Measurements from ENCODE around the gene TROAP.
"Not testable (repeated sequence)": the region's sequence is repeated elsewhere in the genome, so short reads cannot be mapped to it uniquely, and the experiment has no call there.

The TROAP gene

GRCh38 chr12:49328816-49329215 is 5.8 kb downstream of the TROAP start:
- TF ChIP-seq, protein P1, sequence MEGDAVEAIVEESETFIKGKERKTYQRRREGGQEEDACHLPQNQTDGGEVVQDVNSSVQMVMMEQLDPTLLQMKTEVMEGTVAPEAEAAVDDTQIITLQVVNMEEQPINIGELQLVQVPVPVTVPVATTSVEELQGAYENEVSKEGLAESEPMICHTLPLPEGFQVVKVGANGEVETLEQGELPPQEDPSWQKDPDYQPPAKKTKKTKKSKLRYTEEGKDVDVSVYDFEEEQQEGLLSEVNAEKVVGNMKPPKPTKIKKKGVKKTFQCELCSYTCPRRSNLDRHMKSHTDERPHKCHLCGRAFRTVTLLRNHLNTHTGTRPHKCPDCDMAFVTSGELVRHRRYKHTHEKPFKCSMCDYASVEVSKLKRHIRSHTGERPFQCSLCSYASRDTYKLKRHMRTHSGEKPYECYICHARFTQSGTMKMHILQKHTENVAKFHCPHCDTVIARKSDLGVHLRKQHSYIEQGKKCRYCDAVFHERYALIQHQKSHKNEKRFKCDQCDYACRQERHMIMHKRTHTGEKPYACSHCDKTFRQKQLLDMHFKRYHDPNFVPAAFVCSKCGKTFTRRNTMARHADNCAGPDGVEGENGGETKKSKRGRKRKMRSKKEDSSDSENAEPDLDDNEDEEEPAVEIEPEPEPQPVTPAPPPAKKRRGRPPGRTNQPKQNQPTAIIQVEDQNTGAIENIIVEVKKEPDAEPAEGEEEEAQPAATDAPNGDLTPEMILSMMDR (IDR thresholded peaks at IDR 0.05; ENCODE audit: extremely low read depth, missing control alignments): no peak
- DNase-seq (ENCODE audit: low spot score): no peak

DNA sequence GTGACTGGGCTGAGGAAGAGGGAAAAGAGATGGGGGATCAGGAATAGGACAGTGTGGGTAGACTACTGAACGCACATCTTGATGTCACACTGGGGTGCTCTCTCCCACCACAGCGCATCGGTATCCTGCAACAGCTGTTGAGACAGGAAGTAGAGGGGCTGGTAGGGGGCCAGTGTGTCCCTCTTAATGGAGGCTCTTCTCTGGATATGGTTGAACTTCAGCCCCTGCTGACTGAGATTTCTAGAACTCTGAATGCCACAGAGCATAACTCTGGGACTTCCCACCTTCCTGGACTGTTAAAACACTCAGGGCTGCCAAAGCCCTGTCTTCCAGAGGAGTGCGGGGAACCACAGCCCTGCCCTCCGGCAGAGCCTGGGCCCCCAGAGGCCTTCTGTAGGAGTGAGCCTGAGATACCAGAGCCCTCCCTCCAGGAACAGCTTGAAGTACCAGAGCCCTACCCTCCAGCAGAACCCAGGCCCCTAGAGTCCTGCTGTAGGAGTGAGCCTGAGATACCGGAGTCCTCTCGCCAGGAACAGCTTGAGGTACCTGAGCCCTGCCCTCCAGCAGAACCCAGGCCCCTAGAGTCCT is 7.1 kb downstream of the TROAP start:
- DNase-seq (ENCODE audit: low spot score): no peak
- TF ChIP-seq, protein P1 (IDR thresholded peaks at IDR 0.05; ENCODE audit: extremely low read depth, missing control alignments): no peak

DNA sequence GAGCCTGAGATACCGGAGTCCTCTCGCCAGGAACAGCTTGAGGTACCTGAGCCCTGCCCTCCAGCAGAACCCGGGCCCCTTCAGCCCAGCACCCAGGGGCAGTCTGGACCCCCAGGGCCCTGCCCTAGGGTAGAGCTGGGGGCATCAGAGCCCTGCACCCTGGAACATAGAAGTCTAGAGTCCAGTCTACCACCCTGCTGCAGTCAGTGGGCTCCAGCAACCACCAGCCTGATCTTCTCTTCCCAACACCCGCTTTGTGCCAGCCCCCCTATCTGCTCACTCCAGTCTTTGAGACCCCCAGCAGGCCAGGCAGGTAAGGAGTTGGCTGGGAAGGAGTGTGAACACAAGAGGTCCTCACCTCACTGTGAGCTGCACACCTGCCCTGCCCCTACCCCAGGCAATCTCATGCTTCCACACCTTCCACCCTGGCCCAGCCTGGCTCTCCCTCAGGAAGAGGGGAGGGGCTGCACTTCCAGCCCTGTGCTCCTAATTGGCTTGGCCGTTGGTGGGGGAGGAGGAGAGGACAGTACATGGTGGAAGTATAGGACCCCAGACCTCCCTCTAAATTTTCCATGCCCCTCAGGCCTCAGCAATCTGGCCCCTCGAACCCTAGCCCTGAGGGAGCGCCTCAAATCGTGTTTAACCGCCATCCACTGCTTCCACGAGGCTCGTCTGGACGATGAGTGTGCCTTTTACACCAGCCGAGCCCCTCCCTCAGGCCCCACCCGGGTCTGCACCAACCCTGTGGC is 7.8 kb downstream of the TROAP start:
- TF ChIP-seq, protein P1 (IDR thresholded peaks at IDR 0.05; ENCODE audit: extremely low read depth, missing control alignments): no peak
- DNase-seq (ENCODE audit: low spot score): no peak

DNA sequence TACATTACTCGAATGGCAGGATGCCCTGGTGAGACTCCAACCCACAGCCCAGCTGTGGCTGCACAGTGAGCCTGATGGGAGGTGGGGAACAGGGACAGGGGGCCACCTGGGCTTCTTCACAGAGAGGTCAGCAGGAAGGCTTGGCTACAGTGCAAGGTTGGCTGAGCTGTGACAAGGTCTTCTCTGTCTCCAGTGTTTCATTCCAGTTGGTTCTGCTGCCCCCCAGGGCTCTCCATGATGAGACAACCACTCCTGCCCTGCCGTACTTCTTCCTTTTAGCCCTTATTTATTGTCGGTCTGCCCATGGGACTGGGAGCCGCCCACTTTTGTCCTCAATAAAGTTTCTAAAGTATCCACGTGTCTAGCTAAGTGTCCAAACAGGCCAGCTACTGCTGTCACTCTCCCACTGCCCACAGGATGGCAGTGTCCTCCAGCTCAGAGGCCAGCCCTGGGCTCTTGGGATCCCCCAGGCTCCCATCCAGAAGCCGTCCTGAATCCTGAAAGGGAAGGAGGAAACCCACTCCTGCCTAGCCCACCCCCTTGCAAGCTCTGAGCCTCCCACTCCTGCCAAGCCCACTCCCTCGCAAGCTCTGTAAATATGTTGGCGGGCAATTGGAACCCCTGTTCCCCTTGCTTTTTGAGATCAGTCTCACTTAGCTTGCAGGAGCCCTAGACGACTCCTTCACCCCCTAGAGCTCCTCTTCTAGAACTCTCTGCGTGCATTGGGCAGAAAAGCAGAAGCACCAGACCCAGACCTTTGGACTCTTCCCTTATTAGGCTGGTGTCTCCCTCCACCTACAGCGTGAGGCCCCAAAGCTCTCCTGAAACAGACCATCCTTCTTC is 8.5 kb downstream of the TROAP start:
- peak; percentile 59 for DNase-seq (ENCODE audit: low spot score)
- TF ChIP-seq, protein P1 (IDR thresholded peaks at IDR 0.05; ENCODE audit: extremely low read depth, missing control alignments): peak; percentile 34

DNA sequence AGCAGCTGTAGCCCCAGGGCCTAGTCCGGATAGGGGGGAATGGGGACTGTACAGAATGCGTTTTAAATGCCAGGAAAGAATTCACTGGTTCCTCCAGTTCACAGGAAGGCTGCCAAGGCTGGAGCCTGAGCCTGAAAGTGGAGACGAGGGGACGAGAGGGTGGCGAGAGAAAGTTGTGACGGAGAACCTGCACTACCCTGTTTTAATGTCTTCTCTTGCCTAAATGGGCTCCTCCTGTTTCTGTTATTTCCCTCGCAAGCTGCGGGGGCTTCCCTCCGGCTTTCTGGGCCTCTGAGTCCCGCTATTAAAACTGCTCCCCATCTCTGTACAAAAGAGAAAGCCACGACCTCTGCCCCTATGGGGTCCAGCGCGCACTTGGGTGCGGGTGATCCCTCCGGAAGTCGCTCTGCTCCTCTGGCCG is 9.4 kb downstream of the TROAP start:
- TF ChIP-seq, protein P1 (IDR thresholded peaks at IDR 0.05; ENCODE audit: extremely low read depth, missing control alignments): no peak
- DNase-seq (ENCODE audit: low spot score): no peak

- TF ChIP-seq, protein P1 (IDR thresholded peaks at IDR 0.05; ENCODE audit: extremely low read depth, missing control alignments): no peak
Observed at GRCh38 chr12:49332891-49333371, 9.9 kb downstream of the TROAP start.

DNA sequence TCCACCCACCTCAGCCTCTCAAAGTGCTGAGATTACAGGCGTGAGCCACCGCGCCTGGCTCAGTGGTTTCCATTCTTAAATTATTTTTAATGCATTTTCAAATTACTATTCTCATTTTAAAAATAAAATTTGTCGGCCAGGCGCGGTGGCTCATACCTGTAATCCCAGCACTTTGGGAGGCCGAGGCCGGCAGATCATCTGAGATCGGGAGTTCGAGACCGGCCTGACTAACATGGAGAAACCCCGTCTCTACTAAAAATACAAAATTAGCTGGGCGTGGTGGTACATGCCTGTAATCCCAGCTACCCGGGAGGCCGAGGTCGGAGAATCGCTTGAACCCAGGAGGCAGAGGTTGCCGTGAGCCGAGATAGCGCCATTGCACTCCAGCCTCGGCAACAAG is 10.7 kb downstream of the TROAP start:
- DNase-seq (ENCODE audit: low spot score): not testable (repeated sequence)

More at GRCh38 chr12:49332891-49333371, 9.9 kb downstream of the TROAP start:
- DNase-seq (ENCODE audit: low spot score): peak; percentile 26
